HG02571 (cell line): ENCODE results near the gene SLX9.

Experiments used
- ATAC-seq: cut with Tn5 transposase; IDR thresholded peaks from one replicate; pipeline ENCODE4 v1.9.1; 2021; ENCODE audit warnings: mild to moderate bottlenecking, moderate library complexity; ENCODE audit not compliant: unreplicated experiment

Gene SLX9, protein sequence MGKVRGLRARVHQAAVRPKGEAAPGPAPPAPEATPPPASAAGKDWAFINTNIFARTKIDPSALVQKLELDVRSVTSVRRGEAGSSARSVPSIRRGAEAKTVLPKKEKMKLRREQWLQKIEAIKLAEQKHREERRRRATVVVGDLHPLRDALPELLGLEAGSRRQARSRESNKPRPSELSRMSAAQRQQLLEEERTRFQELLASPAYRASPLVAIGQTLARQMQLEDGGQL

DNA sequence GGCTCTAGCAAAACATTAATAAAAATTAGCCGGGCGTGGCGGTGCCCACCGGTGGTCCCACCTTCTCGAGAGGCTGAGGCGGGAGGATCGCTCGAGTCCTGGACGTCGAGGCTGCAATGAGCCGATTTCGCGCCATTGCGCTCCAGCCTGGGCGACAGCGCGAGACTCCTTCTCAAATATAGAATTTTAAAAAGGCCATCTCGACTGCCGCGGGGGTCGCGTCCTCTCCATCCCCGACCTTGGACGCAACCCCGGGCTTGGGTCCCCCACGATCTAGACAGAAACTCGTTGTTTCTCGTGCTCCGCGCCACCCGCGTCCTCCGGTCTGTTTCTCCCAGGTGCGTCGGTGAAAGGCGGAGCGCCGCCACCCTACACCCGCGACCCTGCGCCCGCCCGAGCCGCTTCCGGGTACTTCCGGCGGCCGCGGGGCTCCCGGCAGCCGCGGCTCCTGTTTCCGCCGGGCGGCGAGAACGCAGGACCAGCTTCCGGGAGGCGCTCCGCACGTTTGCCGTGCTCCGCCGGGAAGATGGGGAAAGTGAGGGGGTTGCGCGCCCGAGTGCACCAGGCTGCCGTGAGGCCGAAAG is at the start of gene SLX9:
SLX9 (plus strand) TSS at position 498 of the 584 bp plus-strand sequence; CDS start at position 527, 29 bp downstream.
- ATAC-seq: peak; percentile 74

DNA sequence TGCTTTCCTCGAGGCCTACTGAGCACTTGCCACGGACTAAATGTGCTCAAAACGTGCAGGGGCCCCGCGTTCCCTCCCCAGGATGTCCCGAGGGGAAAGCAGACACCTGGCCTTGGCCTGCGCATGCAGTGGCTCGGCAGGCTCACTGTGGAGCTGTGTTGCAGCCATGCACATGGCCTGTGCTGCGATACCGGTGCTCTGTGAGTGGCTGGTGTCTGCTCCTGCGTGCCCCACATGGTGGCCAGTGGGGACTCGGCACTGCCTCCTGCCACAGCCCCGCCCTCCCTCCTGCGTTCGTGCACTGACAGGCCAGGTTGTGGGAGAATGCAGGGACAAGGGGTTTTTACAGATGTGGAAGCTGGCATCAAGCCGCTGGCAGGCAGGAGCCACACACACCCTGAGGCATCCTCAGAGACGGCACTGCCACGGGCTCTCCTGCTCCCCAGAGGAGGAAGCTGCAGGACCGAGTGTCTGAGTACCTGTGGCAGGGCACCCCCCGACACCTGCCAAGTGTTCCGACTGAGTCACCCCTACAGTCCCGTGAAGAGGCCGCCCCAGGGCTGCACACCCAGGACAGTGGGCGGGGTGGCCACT is 49.4 kb upstream of the SLX9 start:
- no peak for ATAC-seq

DNA sequence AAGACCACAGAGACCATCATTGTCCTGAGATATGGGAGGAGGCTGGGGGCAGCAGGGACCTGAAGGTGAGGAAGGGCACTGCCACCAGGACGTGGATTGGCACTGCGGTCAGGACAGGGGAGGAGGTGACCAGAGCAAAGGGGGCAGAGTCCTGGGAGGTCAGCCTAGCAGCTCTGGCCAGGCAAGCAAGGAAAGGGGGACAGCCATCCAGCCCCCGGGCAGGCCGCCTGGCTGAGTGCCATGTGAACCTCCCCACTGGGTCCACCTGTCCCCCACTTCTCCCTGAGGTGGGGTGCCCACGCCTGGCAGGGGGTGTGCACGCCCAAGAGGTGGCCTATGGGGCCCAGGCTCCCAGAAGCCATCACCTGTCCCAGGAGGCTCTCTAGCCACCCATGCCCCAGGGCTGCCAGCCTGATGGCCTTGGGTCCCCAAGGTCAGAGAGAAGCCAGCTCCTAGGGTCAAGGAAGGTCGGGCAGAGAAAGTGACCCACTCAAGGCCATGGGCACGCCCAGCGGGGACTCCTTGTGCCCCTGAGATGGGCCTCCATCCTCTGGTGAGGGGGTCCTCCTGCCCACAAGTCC is 48.8 kb upstream of the SLX9 start:
- ATAC-seq: no peak

DNA sequence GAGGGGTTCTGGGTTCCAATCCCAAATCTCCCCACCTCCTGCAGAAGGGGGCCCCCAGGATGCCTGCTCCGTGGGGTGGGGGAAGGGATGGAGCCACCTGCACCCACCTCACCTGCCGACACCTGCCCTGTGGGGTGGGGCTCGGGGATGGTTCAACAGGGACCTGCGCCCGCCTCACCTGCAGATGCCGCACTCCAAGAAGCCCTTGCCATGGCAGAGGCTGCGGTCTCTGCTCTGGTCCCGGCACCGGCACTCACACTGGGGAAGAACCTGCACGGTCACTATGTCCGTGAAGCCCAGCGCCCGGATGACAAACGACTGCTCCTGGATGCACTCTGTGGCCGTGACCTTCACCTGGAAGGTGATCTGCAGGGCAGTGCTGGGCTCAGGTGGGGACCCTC is 48.2 kb upstream of the SLX9 start:
- no peak for ATAC-seq

DNA sequence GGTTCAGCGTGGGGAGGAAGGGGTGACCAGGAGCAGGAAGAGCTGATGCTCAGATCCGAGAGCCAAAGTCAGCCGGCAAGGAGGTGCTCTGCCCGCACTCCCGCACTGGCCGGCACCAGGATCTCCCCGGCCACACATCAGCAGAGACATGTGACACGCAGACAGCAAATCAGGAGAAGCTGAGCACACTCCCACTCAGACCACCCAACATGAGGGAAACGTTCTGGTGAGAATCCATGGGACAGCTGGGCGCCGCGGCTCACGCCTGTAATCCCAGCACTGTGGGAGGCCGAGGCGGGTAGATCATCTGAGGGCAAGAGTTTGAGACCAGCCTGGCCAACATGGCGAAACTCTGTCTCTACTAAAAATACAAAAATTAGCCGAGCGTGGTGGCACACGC is 47.7 kb upstream of the SLX9 start:
- no peak for ATAC-seq

DNA sequence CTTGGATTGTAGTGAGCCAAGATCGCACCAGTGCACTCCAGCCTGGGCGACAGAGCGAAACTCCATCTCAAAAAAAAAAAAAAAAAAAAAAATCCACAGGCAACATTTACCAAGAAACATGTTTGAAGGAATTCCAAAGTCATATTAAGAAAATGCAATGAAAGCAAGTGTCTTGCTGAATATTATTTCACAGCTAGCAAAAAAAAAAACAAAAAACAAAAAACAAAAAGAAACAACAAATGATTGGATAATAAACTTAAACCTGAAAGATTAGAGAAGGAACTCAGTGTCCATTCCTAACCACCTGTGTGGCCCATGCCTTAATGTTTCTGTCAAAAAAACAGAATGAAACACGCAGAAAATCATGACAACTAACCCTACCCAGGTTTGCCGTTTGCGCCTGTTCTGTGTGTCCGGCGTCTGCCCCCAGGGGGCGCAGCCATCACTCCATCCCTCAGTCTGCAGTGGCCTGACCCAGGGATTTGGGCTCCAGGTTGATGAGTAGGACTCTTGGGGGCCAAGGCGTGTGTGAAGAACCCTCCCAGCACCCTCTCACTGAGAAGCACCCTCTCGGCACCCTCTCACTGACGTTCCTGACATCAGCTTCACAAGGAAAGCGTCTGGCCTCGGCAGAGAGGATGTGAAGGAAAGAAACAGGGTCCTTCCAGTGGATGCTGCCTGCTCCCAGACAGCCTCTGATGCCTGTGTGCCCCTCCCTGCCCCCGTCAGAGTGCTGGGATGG is 47.1 kb upstream of the SLX9 start:
- ATAC-seq: no peak

DNA sequence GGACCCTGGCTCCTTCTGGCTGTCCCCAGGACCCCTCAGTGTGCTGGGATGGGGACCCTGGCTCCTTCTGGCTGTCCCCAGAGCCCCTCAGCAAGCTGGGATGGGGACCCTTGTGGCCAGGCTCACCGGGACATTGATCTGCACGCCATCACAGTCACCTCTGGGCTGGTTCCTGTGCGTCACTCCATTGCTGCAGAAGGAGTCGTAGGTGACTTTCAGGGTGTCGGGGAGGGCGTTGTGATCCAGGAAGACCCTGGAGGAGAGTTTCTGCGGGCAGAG is 46.6 kb upstream of the SLX9 start:
- ATAC-seq: no peak

DNA sequence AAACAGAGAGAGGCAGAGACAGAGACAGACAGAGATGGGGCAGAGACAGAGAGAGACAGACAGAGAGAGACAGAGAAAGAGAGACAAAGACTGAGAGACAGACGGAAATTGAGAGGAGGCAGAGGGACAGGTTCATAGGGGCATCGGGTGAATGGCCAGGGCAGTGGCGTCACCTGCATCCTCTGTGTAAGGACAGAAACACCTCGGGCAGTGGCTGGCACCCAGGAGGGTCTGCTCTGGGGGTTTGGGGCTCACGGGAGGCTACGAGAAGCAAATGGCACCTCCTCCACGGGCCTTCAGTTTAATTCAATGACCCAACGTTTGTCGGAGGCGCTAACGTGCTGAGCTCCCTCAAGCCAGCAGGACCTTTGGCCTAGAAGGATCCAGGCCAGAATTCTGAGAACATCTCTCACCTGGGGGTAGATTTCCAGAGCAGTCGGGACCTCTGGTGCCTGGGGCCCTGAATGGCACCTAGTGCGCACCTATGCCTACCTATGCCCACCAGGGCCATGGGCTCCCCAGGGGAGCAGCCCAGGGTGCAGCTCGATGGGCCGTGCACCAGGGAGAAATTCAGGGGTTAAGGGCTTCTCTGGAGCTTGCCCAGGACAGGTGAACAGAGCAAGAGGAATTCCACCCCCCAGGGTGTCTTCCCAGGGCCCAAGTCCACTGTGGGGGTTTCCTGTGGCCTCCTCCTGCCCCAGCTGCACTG is 45.7 kb upstream of the SLX9 start:
- ATAC-seq: no peak

DNA sequence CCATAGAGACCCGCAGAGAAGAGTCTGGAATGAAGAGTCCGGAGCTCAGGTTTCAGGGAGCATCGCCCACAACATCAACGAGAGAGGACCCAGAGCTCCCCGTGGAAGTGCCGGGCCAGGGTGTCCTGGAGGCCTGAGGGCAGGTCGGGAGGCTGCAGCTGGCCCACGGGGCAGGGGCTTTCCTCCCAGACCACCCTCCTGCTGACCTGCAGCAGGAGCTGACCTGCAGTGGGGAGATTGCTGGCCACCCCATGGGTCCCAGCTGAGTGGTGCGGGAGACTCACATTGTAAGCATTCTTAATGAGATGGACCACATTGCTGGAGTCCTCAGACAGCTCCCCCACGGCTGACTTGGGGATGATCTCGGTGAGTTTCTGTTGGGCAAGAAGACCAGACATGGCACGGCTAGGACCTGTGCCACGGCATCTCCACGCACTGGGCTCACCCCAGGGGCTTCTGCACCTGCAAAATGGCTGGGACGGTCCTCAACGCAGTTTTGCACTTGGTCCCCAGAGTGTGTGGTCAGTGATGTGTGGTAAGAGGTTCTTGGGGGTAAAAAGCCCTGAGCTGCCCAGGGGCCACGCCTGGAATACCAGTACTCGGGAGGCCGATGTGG is 45.0 kb upstream of the SLX9 start:
- no peak for ATAC-seq

DNA sequence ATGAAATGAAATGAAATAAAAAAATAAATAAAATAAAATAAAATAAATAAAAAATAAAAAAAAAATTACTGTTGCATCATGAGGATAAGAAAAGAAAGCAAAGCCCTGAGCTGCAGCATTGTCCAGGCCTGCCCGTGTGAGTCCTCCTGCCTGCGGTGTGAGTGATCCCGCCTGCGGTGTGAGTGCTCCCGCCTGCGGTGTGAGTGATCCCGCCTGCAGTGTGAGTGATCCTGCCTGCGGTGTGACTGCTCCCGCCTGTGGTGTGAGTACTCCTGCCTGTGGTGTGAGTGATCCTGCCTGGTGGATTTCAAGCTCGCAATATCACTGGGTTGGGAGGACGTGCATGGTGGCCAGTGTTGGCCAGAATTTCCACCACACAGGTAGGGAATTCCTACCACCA is 44.0 kb upstream of the SLX9 start:
- ATAC-seq: no peak

DNA sequence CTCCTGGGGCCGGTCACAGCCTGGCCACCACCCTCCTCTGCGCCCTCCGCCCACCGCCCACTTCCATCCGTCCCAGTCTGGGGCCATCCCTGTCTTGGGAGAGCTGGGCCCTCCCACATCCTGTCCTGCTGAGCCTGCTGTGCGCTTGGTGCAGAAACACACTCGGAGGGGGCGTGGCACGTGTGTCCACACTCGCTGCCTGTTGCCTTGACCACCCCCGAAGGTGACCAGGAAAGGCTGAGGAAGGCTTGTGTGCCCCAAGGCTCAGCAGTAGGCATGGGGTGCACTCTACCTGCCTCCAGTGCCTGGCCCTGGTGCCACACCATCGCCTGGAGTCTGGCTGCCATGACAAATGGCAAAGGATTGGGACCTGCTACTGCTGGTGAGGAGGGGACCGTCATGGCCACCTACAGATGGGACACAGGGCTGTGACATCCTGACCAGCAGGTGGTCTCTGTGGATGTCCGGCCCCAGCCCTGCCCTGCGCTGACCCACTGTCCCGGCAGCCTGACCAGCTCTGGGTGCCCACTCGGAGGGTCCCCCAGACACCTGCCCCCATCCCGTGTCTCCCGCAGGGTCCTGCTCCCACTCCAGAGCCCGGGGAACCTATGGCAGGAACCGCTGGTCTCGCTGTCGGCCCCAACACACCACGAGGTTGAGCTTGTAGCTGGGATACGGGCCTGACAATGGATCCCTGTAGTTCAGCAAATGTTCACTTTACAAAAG is 43.1 kb upstream of the SLX9 start:
- no peak for ATAC-seq

DNA sequence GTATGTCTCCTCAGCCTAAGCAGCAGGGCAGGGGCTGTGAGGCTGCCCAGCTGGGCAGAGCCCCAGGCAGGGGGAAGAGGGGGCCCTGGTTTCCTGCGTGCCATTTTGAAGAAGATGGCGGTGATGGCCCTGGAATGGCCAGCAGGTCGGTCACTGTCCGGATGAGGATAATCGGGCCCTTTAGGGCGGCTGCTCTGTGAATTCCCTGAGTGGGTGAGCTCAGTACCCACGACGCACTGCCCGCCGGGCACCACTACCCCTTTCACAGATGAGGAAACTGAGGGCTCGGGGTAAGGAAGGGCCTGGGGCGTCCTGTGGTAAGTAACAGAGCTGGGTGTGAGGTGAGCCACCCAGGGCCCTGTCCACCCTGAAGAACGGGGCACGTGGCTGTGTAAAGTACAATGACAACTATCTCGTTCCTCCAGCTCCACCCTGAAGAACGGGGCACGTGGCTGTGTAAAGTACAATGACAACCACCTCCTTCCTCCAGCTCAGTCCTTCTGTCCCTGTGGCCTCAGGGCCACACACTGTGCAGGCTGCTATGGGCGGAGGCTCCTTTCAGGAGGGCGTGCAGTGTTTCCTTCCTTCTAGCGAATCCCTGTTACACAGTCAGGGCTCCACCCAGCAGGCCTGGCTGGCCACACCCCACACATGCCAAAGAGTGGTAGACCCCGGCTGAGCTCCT is 42.4 kb upstream of the SLX9 start:
- no peak for ATAC-seq

DNA sequence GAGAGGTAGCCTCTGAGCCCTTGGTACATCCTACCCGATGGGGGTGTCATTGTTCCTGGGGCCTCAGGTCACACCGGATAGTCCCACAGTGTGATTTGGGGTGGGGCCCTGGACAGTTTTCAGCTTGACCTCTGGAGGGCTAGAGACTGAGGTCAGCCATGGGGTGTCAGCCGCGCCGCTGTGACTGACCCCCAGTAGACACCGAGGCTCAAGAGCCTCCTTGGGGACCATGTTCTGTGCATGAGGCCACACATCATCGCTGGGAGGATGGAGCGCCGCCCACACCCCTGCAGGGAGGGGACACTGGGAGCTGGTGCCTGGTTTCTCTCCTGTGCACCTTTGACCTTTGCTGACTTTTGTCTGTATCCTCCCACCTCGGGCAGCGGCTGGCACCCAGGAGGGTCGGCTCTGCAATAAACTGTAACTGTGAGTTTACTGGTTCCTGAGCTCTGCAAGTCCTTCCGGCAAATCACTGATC is 41.8 kb upstream of the SLX9 start:
- ATAC-seq: no peak

DNA sequence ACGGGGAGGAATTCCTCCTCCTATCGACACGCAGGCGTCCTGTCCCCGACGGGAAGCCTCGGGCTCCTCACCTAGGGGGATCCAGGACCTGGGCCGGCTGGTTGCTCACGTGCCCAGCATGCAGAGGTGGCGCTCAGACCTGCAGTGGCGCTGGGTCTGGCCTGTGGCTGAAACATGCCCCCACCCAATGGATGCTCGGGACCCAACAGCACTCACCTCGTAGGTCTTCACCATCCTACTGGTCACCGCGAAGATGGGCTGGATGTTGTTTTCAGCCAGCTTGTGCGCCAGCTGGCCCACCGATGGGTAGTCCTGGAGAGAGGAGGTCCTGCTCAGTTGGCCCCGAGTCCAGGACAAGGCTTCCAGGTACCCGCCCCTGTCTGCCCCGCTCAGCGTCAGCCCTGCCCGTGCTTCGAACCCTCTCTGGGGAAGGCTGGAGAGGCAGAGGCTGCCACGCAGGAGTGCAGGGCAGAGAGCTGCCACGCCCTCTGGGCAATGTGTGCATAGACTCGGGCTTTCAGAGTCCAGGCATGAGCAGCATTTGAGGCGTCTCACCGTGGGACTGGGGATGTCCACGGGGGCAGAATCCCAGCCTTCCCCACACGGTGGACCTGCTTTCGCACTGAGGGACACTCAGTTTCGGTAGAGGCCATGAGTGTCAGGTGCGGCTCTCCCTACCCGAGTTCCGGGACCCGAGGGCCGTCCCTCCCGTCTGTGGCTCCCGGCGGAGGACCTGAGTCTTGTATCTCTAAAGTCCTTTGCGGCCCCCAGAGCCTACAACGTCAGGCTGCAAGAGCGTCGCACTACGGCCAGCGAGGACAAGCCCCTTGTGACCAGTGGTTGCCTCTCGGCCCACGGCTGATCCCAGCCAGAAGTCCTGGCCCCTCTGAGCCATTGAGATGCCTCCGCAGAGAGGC is 40.7 kb upstream of the SLX9 start:
- ATAC-seq: no peak

DNA sequence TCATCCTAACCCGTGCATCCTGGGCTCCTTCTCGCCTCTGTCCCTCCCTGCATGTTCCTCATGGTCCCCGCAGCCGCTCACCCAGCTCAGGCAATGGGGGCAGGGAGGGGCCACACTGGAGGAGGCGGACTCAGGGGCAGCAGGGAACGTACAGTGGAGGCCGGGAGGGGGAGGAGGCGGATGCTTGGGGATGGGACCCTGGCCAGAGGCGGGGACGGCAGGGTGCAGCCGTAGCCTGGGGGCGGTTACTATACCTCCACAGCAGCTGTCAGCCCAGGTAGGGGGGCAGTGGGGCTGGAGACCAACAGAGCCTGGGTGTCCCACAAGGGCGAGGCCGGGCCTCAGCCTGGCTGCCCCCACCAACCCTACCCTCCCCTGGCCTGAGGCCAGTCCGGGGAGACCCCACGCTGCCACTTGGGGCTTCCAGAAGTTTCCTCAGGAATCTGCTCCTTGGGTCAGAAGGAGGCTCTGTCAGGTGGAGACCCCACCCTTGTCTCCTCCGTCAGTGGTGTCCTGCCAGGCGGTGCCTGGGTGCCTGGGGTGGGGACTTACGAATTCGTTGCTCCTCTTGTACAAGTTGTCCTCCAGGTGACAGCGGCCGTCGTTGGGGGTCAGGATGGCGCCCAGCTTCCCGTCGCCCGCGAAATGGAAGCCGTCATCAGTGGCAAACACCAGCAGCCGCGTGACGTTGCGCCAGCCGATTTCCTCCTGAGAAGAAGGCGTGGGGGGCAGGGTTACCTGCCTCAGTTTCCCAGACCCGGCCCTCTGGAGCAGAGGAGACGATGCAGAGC is 39.9 kb upstream of the SLX9 start:
- no peak for ATAC-seq

DNA sequence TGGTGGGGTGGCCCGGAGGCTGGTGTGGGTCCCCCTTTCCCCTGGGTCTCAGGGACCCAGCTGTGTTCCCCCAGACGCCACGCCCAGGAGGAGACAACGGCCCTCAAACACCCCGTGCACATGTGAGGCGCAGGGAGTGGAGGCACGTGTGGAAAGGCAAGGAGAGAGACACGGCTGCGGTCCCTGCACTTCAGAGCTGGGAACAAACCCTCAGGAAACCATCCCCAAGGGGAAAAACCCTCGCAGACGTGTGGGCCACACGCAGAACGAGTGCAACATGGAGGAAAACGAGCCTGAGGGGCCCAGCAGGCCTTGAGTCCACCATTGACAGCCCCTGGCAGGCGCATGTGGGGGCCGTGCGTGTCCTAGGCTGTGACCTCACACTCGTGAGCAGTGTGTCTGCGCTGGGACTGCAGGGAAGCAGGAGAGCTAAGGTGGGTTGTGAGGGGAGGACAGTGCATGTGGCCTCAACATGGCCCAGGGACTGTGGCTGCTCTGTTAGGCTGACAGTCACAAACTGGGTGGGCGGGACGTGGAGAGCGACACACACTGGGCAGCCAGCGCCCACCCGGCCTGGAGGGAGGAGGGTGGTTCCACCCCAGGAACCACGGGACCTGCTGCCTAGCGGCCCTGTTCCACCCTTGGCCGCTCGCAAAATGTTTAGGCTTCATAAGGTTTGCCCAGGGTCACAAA is 39.1 kb upstream of the SLX9 start:
- ATAC-seq: no peak
